HEK293 (cell line): ENCODE results near the gene EVL.

Experiments
- ATF2 ChIP-seq: fragments of 450-650 bp; formaldehyde crosslinking; IDR thresholded peaks from 2 replicates; pipeline ENCODE4 v1.5.1; 2016; ENCODE audit warnings: missing biosample characterization, missing genetic modification characterization, low read depth
- EGR2 ChIP-seq: fragments of 450-650 bp; formaldehyde crosslinking; IDR thresholded peaks from 2 replicates; pipeline ENCODE4 v1.5.1; 2016; ENCODE audit warnings: low read depth, missing biosample characterization, missing genetic modification characterization
- PRDM10 ChIP-seq: fragments of 450-650 bp; formaldehyde crosslinking; IDR thresholded peaks from 2 replicates; pipeline ENCODE4 v1.5.1; 2016; ENCODE audit warnings: missing biosample characterization, missing genetic modification characterization
- PRDM4 ChIP-seq: fragments of 450-650 bp; formaldehyde crosslinking; IDR thresholded peaks from 2 replicates; pipeline ENCODE4 v1.5.1; 2017; ENCODE audit warnings: missing biosample characterization, missing genetic modification characterization
- ZBTB1 ChIP-seq: fragments of 450-650 bp; formaldehyde crosslinking; IDR thresholded peaks from 2 replicates; pipeline ENCODE4 v1.5.1; 2016; ENCODE audit warnings: missing biosample characterization, missing genetic modification characterization
- ZBTB11 ChIP-seq: fragments of 450-650 bp; formaldehyde crosslinking; conservative IDR thresholded peaks from 2 replicates; pipeline ENCODE4 v1.5.1; 2016; ENCODE audit warnings: low read depth, missing biosample characterization, missing genetic modification characterization
- ZBTB20 ChIP-seq: fragments of 450-650 bp; formaldehyde crosslinking; IDR thresholded peaks from 2 replicates; pipeline ENCODE4 v1.5.1; 2016; ENCODE audit warnings: missing biosample characterization, missing genetic modification characterization
- ZBTB44 ChIP-seq: fragments of 450-650 bp; IDR thresholded peaks from 2 replicates; pipeline ENCODE4 v1.5.1; 2018; ENCODE audit warnings: missing biosample characterization, mild to moderate bottlenecking, missing genetic modification characterization
- ZEB2 ChIP-seq: fragments of 450-650 bp; formaldehyde crosslinking; IDR thresholded peaks from 2 replicates; pipeline ENCODE4 v1.5.1; 2016; ENCODE audit warnings: missing biosample characterization, missing genetic modification characterization
- ZNF157 ChIP-seq: fragments of 450-650 bp; formaldehyde crosslinking; IDR thresholded peaks from 2 replicates; pipeline ENCODE4 v1.5.1; 2016; ENCODE audit warnings: missing biosample characterization, missing genetic modification characterization
- ZNF2 ChIP-seq: fragments of 450-650 bp; formaldehyde crosslinking; IDR thresholded peaks from 2 replicates; pipeline ENCODE4 v1.5.1; 2016; ENCODE audit warnings: missing biosample characterization, missing genetic modification characterization
- ZNF274 ChIP-seq, 2 experiments: fragments of 200-500 bp in 1 of 2; fragments of 450-650 bp in 1 of 2; sonication (Bioruptor generic) in 1 of 2; formaldehyde crosslinking in 1 of 2; IDR thresholded peaks; 2 replicates each; pipeline versions ENCODE4 v1.5.1 to v1.6.1; 2014 to 2016; ENCODE audit warnings: borderline replicate concordance in 1 of 2, inconsistent platforms in 1 of 2, low read length in 1 of 2, missing biosample characterization in 1 of 2, missing genetic modification characterization in 1 of 2
- ZNF544 ChIP-seq: fragments of 450-650 bp; formaldehyde crosslinking; IDR thresholded peaks from 2 replicates; pipeline ENCODE4 v1.5.0; 2017; ENCODE audit warnings: missing biosample characterization, missing genetic modification characterization
- ZNF654 ChIP-seq: fragments of 450-650 bp; formaldehyde crosslinking; IDR thresholded peaks from 2 replicates; pipeline ENCODE4 v1.5.1; 2016; ENCODE audit warnings: low read depth, missing biosample characterization, missing genetic modification characterization
- ZNF747 ChIP-seq: fragments of 450-650 bp; formaldehyde crosslinking; IDR thresholded peaks from 2 replicates; pipeline ENCODE4 v1.5.1; 2016; ENCODE audit warnings: missing biosample characterization, missing genetic modification characterization
- ZNF768 ChIP-seq: fragments of 450-650 bp; formaldehyde crosslinking; IDR thresholded peaks from 2 replicates; pipeline ENCODE4 v1.5.1; 2018; ENCODE audit warnings: missing biosample characterization, mild to moderate bottlenecking, missing genetic modification characterization
- ZNF785 ChIP-seq: fragments of 450-650 bp; formaldehyde crosslinking; IDR thresholded peaks from 2 replicates; pipeline ENCODE4 v1.5.1; 2016; ENCODE audit warnings: missing biosample characterization, missing genetic modification characterization
- ZNF837 ChIP-seq: fragments of 450-650 bp; formaldehyde crosslinking; IDR thresholded peaks from 2 replicates; pipeline ENCODE4 v1.5.1; 2016; ENCODE audit warnings: missing biosample characterization, missing genetic modification characterization
- ZNF843 ChIP-seq: fragments of 450-650 bp; formaldehyde crosslinking; IDR thresholded peaks from 2 replicates; pipeline ENCODE4 v1.5.1; 2016; ENCODE audit warnings: missing biosample characterization, missing genetic modification characterization

The EVL gene

GRCh38 chr14:100025111-100025510, 40.1 kb upstream of the EVL start (continued):
- TF ChIP-seq PRDM10 (tag by site-specific recombination): 0 out of 2 replicates have a peak, but pooled peaks have one; percentile 28
- no peak for TF ChIP-seq ZNF274 (IDR thresholded peaks at IDR 0.05; ENCODE audit: low read length)
- TF ChIP-seq ZNF274 (tag by site-specific recombination; IDR thresholded peaks at IDR 0.05; ENCODE audit: borderline replicate concordance): no peak
- TF ChIP-seq ZBTB44 (tag by site-specific recombination): no peak
- no peak for TF ChIP-seq ZNF785
- no peak for TF ChIP-seq ZBTB11 (tag by site-specific recombination)
- no peak for TF ChIP-seq ZNF843
- no peak for TF ChIP-seq ZBTB20
- TF ChIP-seq EGR2 (tag by site-specific recombination): peak; percentile 87
- TF ChIP-seq PRDM4 (tag by site-specific recombination): no peak
- no peak for TF ChIP-seq ZNF2 (tag by site-specific recombination)
- TF ChIP-seq ATF2 (tag by site-specific recombination): no peak
- no peak for TF ChIP-seq ZNF157 (tag by site-specific recombination)
- TF ChIP-seq ZNF654 (tag by site-specific recombination): peak; percentile 48
- no peak for TF ChIP-seq ZNF544 (tag by site-specific recombination)
- no peak for TF ChIP-seq ZEB2 (tag by site-specific recombination)
- no peak for TF ChIP-seq ZNF837
- TF ChIP-seq ZBTB1: no peak
- no peak for TF ChIP-seq ZNF768 (tag by site-specific recombination)
- TF ChIP-seq ZNF747 (tag by site-specific recombination): no peak
